ENCODE data around the gene TACC2. TPM values are rescaled to one million over a fixed set of nuclear protein-coding genes. Genes with fewer than 3 reads are reported as not detected.

Gene TACC2
- total RNA-seq, 1 donor from 2014 or later = 349 TPM

GRCh38 chr10:122168101-122168500, 179.1 kb downstream of the TACC2 start:
- no peak for ATAC-seq (ENCODE audit: poor library complexity)
- intact Hi-C loops (cut with DNase I) = no loop called here

GRCh38 chr10:122168598-122169394, 179.8 kb downstream of the TACC2 start:
- DNase-seq (no peak), ATAC-seq (ENCODE audit: poor library complexity) (no peak)
- intact Hi-C loops (cut with DNase I) = no loop called here

More at GRCh38 chr10:122168101-122168500, 179.1 kb downstream of the TACC2 start:
- no peak for DNase-seq

- no peak for ATAC-seq (ENCODE audit: poor library complexity)
- intact Hi-C loops (cut with DNase I) = no loop called here
- DNase-seq = no peak
These were observed 181.8 kb downstream of the TACC2 start for GRCh38 chr10:122170802-122171201.

GRCh38 chr10:122171302-122172075, 182.5 kb downstream of the TACC2 start:
- intact Hi-C loops (cut with DNase I) = no loop called here
- ATAC-seq (ENCODE audit: poor library complexity) (peak; percentile 13), DNase-seq (no peak)

GRCh38 chr10:122172361-122173008, 183.5 kb downstream of the TACC2 start:
- intact Hi-C loops (cut with DNase I) = no loop called here
- peak; percentile 18 for ATAC-seq (ENCODE audit: poor library complexity)
- no peak for DNase-seq

- intact Hi-C loops (cut with DNase I) = no loop called here
- ATAC-seq (ENCODE audit: poor library complexity) = peak; percentile 80
- DNase-seq = no peak
These were observed 184.4 kb downstream of the TACC2 start for GRCh38 chr10:122173337-122173736.

GRCh38 chr10:122173766-122174435, 184.9 kb downstream of the TACC2 start:
- intact Hi-C loops (cut with DNase I) = no loop called here
- no peak for DNase-seq
- ATAC-seq (ENCODE audit: poor library complexity) = peak; percentile 9

GRCh38 chr10:122176232-122177213, 187.6 kb downstream of the TACC2 start:
- DNase-seq = no peak
- intact Hi-C loops (cut with DNase I) = no loop called here
- no peak for ATAC-seq (ENCODE audit: poor library complexity)

- DNase-seq = no peak
- ATAC-seq (ENCODE audit: poor library complexity) = no peak
- intact Hi-C loops (cut with DNase I) = no loop called here
These were observed 189.7 kb downstream of the TACC2 start for GRCh38 chr10:122178655-122179054.

GRCh38 chr10:122181041-122181732, 192.2 kb downstream of the TACC2 start:
- DNase-seq (no peak), ATAC-seq (ENCODE audit: poor library complexity) (no peak)
- intact Hi-C loops (cut with DNase I) = no loop called here

GRCh38 chr10:122181876-122182275, 192.9 kb downstream of the TACC2 start:
- ATAC-seq (ENCODE audit: poor library complexity) (no peak), DNase-seq (no peak)
- intact Hi-C loops (cut with DNase I) = no loop called here

- intact Hi-C loops (cut with DNase I) = no loop called here
- DNase-seq = no peak
- no peak for ATAC-seq (ENCODE audit: poor library complexity)
These were observed 193.3 kb downstream of the TACC2 start for GRCh38 chr10:122182308-122182707.

- ATAC-seq (ENCODE audit: poor library complexity) = no peak
- intact Hi-C loops (cut with DNase I) = no loop called here
- DNase-seq = no peak
These were observed 195.3 kb downstream of the TACC2 start for GRCh38 chr10:122184254-122184653.

GRCh38 chr10:122185643-122186042, 196.7 kb downstream of the TACC2 start:
- intact Hi-C loops (cut with DNase I) = no loop called here
- ATAC-seq (ENCODE audit: poor library complexity) (no peak), DNase-seq (no peak)

- ATAC-seq (ENCODE audit: poor library complexity) (peak; percentile 56), DNase-seq (no peak)
- intact Hi-C loops (cut with DNase I) = no loop called here
These were observed 198.2 kb downstream of the TACC2 start for GRCh38 chr10:122186816-122187810.

- intact Hi-C loops (cut with DNase I) = no loop called here
- DNase-seq (no peak), ATAC-seq (ENCODE audit: poor library complexity) (no peak)
These were observed 199.7 kb downstream of the TACC2 start for GRCh38 chr10:122188706-122189105.

Measured in Right ventricle myocardium superior (tissue), 1 donor.